Heart left ventricle (tissue), 16 donors: ENCODE measurements around the gene A2M. TPM values are rescaled to one million over a fixed set of nuclear protein-coding genes. Genes with fewer than 3 reads are reported as not detected.
A peak's percentile ranks its signal among the peaks of the same experiment; 100 is the strongest.

ENCODE experiments used
- ATAC-seq, 4 donors: fragments of 200-7000 bp; cut with Tn5 transposase; one replicate each; pipeline ENCODE4 v1.9.1; 2020 to 2022; ENCODE audit warnings: moderate library complexity in 4 of 4, mild to moderate bottlenecking in 3 of 4, moderate number of reproducible peaks in 1 of 4
- DNase-seq, 5 donors: peaks; one replicate each; pipeline ENCODE4 v3.0.0-alpha.2; 2020
- H3K27ac ChIP-seq, 12 donors: fragments of 200-600 bp; sonication (generic) in 4 of 12; one replicate each; pipeline versions ENCODE4 v1.5.0 to v1.8.0; 2016 to 2022; ENCODE audit warnings: mild to moderate bottlenecking in 2 of 12
- H3K27me3 ChIP-seq, 9 donors: fragments of 200-600 bp; sonication (generic) in 2 of 9; one replicate each; pipeline versions ENCODE4 v1.5.1 to v1.8.0; 2016 to 2022; ENCODE audit warnings: mild to moderate bottlenecking in 3 of 9
- H3K36me3 ChIP-seq, 9 donors: fragments of 200-600 bp; sonication (generic) in 2 of 9; one replicate each; pipeline versions ENCODE4 v1.5.0 to v1.8.0; 2018 to 2022; ENCODE audit warnings: mild to moderate bottlenecking in 2 of 9
- H3K4me1 ChIP-seq, 12 donors: fragments of 200-600 bp; sonication (generic) in 4 of 12; one replicate each; pipeline versions ENCODE4 v1.5.0 to v1.8.0; 2016 to 2022; ENCODE audit warnings: mild to moderate bottlenecking in 3 of 12
- H3K4me3 ChIP-seq, 12 donors: fragments of 200-600 bp; sonication (generic) in 4 of 12; one replicate each; pipeline versions ENCODE4 v1.5.0 to v1.8.0; 2017 to 2022; ENCODE audit warnings: mild to moderate bottlenecking in 9 of 12, moderate library complexity in 4 of 12
- H3K9me3 ChIP-seq, 12 donors: fragments of 200-600 bp; sonication (generic) in 4 of 12; one replicate each; pipeline versions ENCODE4 v1.5.0 to v1.8.0; 2016 to 2022; ENCODE audit warnings: mild to moderate bottlenecking in 1 of 12
- POLR2A ChIP-seq, 2 donors: fragments of 450-650 bp; IDR thresholded peaks; one replicate each; pipeline ENCODE4 v1.6.1; 2017; ENCODE audit warnings: antibody characterized with exemption in 2 of 2, mild to moderate bottlenecking in 2 of 2, moderate library complexity in 2 of 2
- WGBS, 4 donors: extraction: QIAGEN DNeasy Blood & Tissue Kit in 2 of 4; methylation state at CpG; one replicate each; pipeline versions ENCODE4 v1.1.5 to v1.1.7; 2013 to 2018; 5-methylcytosine and 5-hydroxymethylcytosine counted together
- intact Hi-C, 10 donors: fragments of 100-400 bp; cut with DNase I; formaldehyde crosslinking; loops; one replicate each; pipeline versions ENCODE4 v1.11.1 to v1.14.2; 2022
- polyA plus RNA-seq, 2 donors: library from polyadenylated mRNA; stranded (reverse); fragments of 200-250 nt; gene quantifications; one replicate each; pipeline ENCODE4 v1.2.3, GENCODE V29; 2013
- total RNA-seq, 9 donors: library from RNA; depleted of rRNA in 2 of 9; stranded (reverse); fragments of >200 nt in 2 of 9; fragmentation: NEBNext Ultra II Directional in 3 of 9; extraction: Animal tissue kit (Norgen Biotek cat#: 25700) in 3 of 9; gene quantifications; one replicate each; pipeline versions ENCODE4 v1.1.0 to v1.2.4, GENCODE V29; 2016 to 2023
- TF ChIP-seq, protein P1 (sequence below), 12 donors: fragments of 200-600 bp; sonication (generic) in 4 of 12; IDR thresholded peaks; one replicate each; pipeline versions ENCODE4 v1.5.0 to v1.8.0; 2018 to 2022; ENCODE audit warnings: antibody characterized with exemption in 12 of 12, mild to moderate bottlenecking in 5 of 12
- donor health status: ischemic (EF 13 %, LVEDD 7.1; RV severe dilation, severe dysfunction).
- donor health status: healthy with polysubstance abuse.
- donor health status: DM: no; HTN: yes; CAD: no.
- donor health status: DM: no; HTN: no; CAD: no.
- donor health status: ischemic (EF 25% LVEDD 6.9; RV normal size, moderate dysfunction).
- donor health status: ischemic (EF 25% LVEDD 5.7; RV mildly dilated, moderate dysfunction).
- donor health status: healthy.
- donor health status: DM: yes; HTN: yes; CAD: no.
- donor health status: ischemic (EF 35%, LVEDD 5.7; RV mildly dilated, moderate dysfunction).
- donor health status: nonischemic (EF 11% LVEDD 7.7; RV severe dilation, severe dysfunction).
- donor health status: DM: yes; HTN: yes; CAD: no.
- donor health status: PGD.
- donor health status: ischemic (EF 29% LVEDD 5.4; RV normal size, mild dysfunction).
- donor health status: nonischemic (EF 23%, LVEDD 6.1; RV moderate dilation, normal function).

The A2M gene
- total and polyA plus RNA-seq, 11 donors: 133 to 1,706 (median 385) TPM

- DNase-seq (no peak), ATAC-seq (peak in 3 of 4 donors; percentile 73 to 78 (median 74))
- intact Hi-C loops: loop anchor here in 1 of 10 donors (5.0 kb wide), 1 partner anchor 39 kb away; no protein-coding TSS in a partner anchor
- H3K4me1 ChIP-seq: peaks cover 0 to 11% (median 0%) of the 10 kb centered on the region in 12 donors
- no peak overlapping the region for H3K4me3 ChIP-seq
- H3K27me3 ChIP-seq: no peaks in the 10 kb centered on the region
- TF ChIP-seq POLR2A (IDR thresholded peaks at IDR 0.05): no peak
- TF ChIP-seq, protein P1, sequence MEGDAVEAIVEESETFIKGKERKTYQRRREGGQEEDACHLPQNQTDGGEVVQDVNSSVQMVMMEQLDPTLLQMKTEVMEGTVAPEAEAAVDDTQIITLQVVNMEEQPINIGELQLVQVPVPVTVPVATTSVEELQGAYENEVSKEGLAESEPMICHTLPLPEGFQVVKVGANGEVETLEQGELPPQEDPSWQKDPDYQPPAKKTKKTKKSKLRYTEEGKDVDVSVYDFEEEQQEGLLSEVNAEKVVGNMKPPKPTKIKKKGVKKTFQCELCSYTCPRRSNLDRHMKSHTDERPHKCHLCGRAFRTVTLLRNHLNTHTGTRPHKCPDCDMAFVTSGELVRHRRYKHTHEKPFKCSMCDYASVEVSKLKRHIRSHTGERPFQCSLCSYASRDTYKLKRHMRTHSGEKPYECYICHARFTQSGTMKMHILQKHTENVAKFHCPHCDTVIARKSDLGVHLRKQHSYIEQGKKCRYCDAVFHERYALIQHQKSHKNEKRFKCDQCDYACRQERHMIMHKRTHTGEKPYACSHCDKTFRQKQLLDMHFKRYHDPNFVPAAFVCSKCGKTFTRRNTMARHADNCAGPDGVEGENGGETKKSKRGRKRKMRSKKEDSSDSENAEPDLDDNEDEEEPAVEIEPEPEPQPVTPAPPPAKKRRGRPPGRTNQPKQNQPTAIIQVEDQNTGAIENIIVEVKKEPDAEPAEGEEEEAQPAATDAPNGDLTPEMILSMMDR (IDR thresholded peaks at IDR 0.05): no peak
- peaks cover 5 to 100% (median 100%) of the 10 kb centered on the region in 9 donors for H3K36me3 ChIP-seq
- peak overlapping the region in 3 of 12 donors; percentile 2 to 18 (median 12) for H3K27ac ChIP-seq
- H3K9me3 ChIP-seq: no peaks in the 10 kb centered on the region
Measured at GRCh38 chr12:9073076-9073475, 42.6 kb downstream of the A2M start.

GRCh38 chr12:9072481-9073038 lies 43.2 kb downstream of the A2M start:
- no peak for ATAC-seq
- Histone ChIP-seq H3K4me3 (no peak overlapping the region), H3K36me3 (peaks cover 5 to 100% (median 100%) of the 10 kb centered on the region in 9 donors), H3K4me1 (peaks cover 0 to 11% (median 0%) of the 10 kb centered on the region in 12 donors), H3K27me3 (no peaks in the 10 kb centered on the region), H3K27ac (peak overlapping the region in 3 of 12 donors; percentile 2 to 18 (median 12)), H3K9me3 (no peaks in the 10 kb centered on the region)
- no peak for DNase-seq
- intact Hi-C loops: loop anchor here in 1 of 10 donors (5.0 kb wide), 1 partner anchor 40 kb away; no protein-coding TSS in a partner anchor
- TF ChIP-seq POLR2A (IDR thresholded peaks at IDR 0.05): no peak
- TF ChIP-seq, protein P1 (IDR thresholded peaks at IDR 0.05): no peak
- 89 to 99% (median 94%) methylated on average over 2 of the region's 2 CpGs for WGBS, 4 donors

DNA sequence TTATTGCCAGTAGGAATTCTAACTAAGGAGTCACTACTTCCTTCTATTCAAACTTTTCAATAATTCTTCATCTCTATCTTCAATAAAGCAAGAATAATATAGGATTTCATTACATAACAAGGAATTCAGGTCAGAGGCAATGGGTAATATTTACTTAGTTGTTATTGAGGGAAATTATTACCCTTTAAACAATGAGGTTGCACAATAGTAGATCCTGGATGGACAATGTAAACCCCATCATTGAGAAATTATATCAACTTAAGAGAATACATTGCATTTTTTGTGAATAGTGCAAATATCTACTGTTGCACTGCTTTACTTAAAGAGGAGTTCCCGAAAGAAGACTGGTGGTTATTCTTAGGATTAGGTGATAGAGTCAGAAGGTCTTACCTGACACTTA lies 43.8 kb downstream of the A2M start:
- Histone ChIP-seq H3K4me1 (peaks cover 0 to 11% (median 0%) of the 10 kb centered on the region in 12 donors), H3K4me3 (no peak overlapping the region), H3K9me3 (no peaks in the 10 kb centered on the region), H3K27ac (no peak overlapping the region), H3K27me3 (no peaks in the 10 kb centered on the region), H3K36me3 (peaks cover 5 to 100% (median 99%) of the 10 kb centered on the region in 9 donors)
- no peak for ATAC-seq
- TF ChIP-seq POLR2A (IDR thresholded peaks at IDR 0.05): no peak
- TF ChIP-seq, protein P1 (IDR thresholded peaks at IDR 0.05): no peak
- no peak for DNase-seq
- intact Hi-C loops: loop anchor here in 1 of 10 donors (5.0 kb wide), 1 partner anchor 40 kb away; no protein-coding TSS in a partner anchor
- 87 to 97% (median 95%) methylated on average over 1 of the region's 1 CpG for WGBS, 4 donors

GRCh38 chr12:9071518-9071917 lies 44.2 kb downstream of the A2M start:
- peaks cover 0 to 11% (median 0%) of the 10 kb centered on the region in 12 donors for H3K4me1 ChIP-seq
- peaks cover 5 to 100% (median 95%) of the 10 kb centered on the region in 9 donors for H3K36me3 ChIP-seq
- no peaks in the 10 kb centered on the region for H3K9me3 ChIP-seq
- no peak for ATAC-seq
- no peak for TF ChIP-seq POLR2A (IDR thresholded peaks at IDR 0.05)
- TF ChIP-seq, protein P1 (IDR thresholded peaks at IDR 0.05): no peak
- H3K27me3 ChIP-seq: no peaks in the 10 kb centered on the region
- DNase-seq: no peak
- intact Hi-C loops: loop anchor here in 1 of 10 donors (5.0 kb wide), 1 partner anchor 41 kb away; no protein-coding TSS in a partner anchor
- H3K4me3 ChIP-seq: no peak overlapping the region
- no peak overlapping the region for H3K27ac ChIP-seq
